ENCODE data around the gene ATP2A1. TPM values are rescaled to one million over a fixed set of nuclear protein-coding genes. Genes with fewer than 3 reads are reported as not detected.

The ATP2A1 gene
- total RNA-seq: 0.16 and 0.31 TPM in 2 replicates

GRCh38 chr16:28878083-28878926, at the start of gene ATP2A1:
Gene ATP2A1 (plus strand): TSS chr16:28878488. CDS start chr16:28878672, 184 bp downstream.

GRCh38 chr16:28846080-28846932, 32.0 kb upstream of the ATP2A1 start, which contains the start of gene TUFM:
Gene TUFM (minus strand): TSS chr16:28846348. CDS start chr16:28846269, 79 bp downstream.

GRCh38 chr16:28924762-28925385, 46.6 kb downstream of the ATP2A1 start, which contains the start of gene RABEP2:
Gene RABEP2 (minus strand): TSS chr16:28925238. CDS start chr16:28925163, 75 bp downstream.

GRCh38 chr16:28931801-28932225, 53.5 kb downstream of the ATP2A1 start, which contains the start of gene CD19:
Gene CD19 (plus strand): TSS chr16:28931971. CDS start chr16:28932001, 30 bp downstream.

GRCh38 chr16:28950648-28951409, 72.5 kb downstream of the ATP2A1 start, which contains the start of gene NFATC2IP:
Gene NFATC2IP (plus strand): TSS chr16:28950937. CDS start chr16:28951012, 75 bp downstream.

Other genes starting within 250 kb of the ATP2A1 start
- gene NPIPB8, start 240.4 kb upstream of the ATP2A1 start, total RNA-seq: 0.49 TPM in 1 of 2 replicates, not detected in the other
- 192 and 220 TPM in 2 replicates for gene EIF3C, start 167.0 kb upstream of the ATP2A1 start, total RNA-seq
- gene NPIPB9, start 126.7 kb upstream of the ATP2A1 start, total RNA-seq: 1.5 and 9.4 TPM in 2 replicates
- 20.9 and 69.8 TPM in 2 replicates for gene ATXN2L, start 55.5 kb upstream of the ATP2A1 start, total RNA-seq
- 121 and 132 TPM in 2 replicates for gene TUFM, start 32.1 kb upstream of the ATP2A1 start, total RNA-seq
- 9.9 and 14.8 TPM in 2 replicates for gene SH2B1, start 14.6 kb upstream of the ATP2A1 start, total RNA-seq
- 45.7 and 64.8 TPM in 2 replicates for gene RABEP2, start 46.8 kb downstream of the ATP2A1 start, total RNA-seq
- not detected in 2 replicates for gene CD19, start 53.5 kb downstream of the ATP2A1 start, total RNA-seq
- 22.7 and 31.7 TPM in 2 replicates for gene NFATC2IP, start 72.4 kb downstream of the ATP2A1 start, total RNA-seq
- 25.7 and 34.2 TPM in 2 replicates for gene SPNS1, start 96.3 kb downstream of the ATP2A1 start, total RNA-seq
- gene LAT, start 106.6 kb downstream of the ATP2A1 start, total RNA-seq: 0.32 and 0.50 TPM in 2 replicates

All from bladder microvascular endothelial cell (primary cell).